K562 (cell line): ENCODE results near the gene GPC2. TPM values are rescaled to one million over a fixed set of nuclear protein-coding genes. Genes with fewer than 3 reads are reported as not detected.

Source experiments
- BDP1 ChIP-seq: IDR thresholded peaks from 3 replicates; pipeline ENCODE4 v1.6.1; 2011; ENCODE audit not compliant: insufficient read length, insufficient read depth
- CREBBP ChIP-seq: IDR thresholded peaks from one replicate; pipeline ENCODE4 v1.6.1; 2012; ENCODE audit warnings: low read depth, mild to moderate bottlenecking, control low read depth, inconsistent platforms, low read length
- CTBP1 ChIP-seq: fragments of 450-650 bp; IDR thresholded peaks from 2 replicates; pipeline ENCODE4 v1.6.1; 2016; ENCODE audit warnings: borderline replicate concordance
- FOXJ2 ChIP-seq: fragments of 200-800 bp; sonication (Bioruptor generic); IDR thresholded peaks from 2 replicates; pipeline ENCODE4 v1.6.1; 2016; ENCODE audit warnings: missing genetic modification characterization, missing compliant biosample characterization
- FOXO4 ChIP-seq: fragments of 450-650 bp; formaldehyde crosslinking; IDR thresholded peaks from 2 replicates; pipeline ENCODE4 v1.4.0; 2020; ENCODE audit warnings: mild to moderate bottlenecking, moderate library complexity
- GATA2 ChIP-seq: sonication (generic); formaldehyde crosslinking; IDR thresholded peaks from 2 replicates; pipeline ENCODE4 v1.4.0; 2020; ENCODE audit warnings: mild to moderate bottlenecking, missing genetic modification reagents
- KAT8 ChIP-seq: fragments of 450-650 bp; IDR thresholded peaks from 2 replicates; pipeline ENCODE4 v1.6.1; 2016; ENCODE audit warnings: low read depth, mild to moderate bottlenecking
- MYNN ChIP-seq, 2 experiments: sonication (generic); formaldehyde crosslinking in 1 of 2; IDR thresholded peaks; 2 replicates each; pipeline versions ENCODE4 v1.5.0 to v1.6.1; 2016 to 2020; ENCODE audit warnings: antibody characterized with exemption in 1 of 2, missing genetic modification reagents in 1 of 2
- NR1H2 ChIP-seq: sonication (generic); formaldehyde crosslinking; IDR thresholded peaks from 2 replicates; pipeline ENCODE4 v1.4.0; 2020; ENCODE audit warnings: mild to moderate bottlenecking, missing genetic modification reagents
- PHB2 ChIP-seq: fragments of 450-650 bp; IDR thresholded peaks from 2 replicates; pipeline ENCODE4 v1.6.1; 2017; ENCODE audit warnings: low read depth
- PURB ChIP-seq: sonication (generic); formaldehyde crosslinking; IDR thresholded peaks from 2 replicates; pipeline ENCODE4 v1.9.0; 2021; ENCODE audit warnings: low read depth, mild to moderate bottlenecking, missing genetic modification reagents
- RERE ChIP-seq: sonication (generic); formaldehyde crosslinking; IDR thresholded peaks from 2 replicates; pipeline ENCODE4 v1.8.0; 2023; ENCODE audit warnings: missing genetic modification reagents, mild to moderate bottlenecking, borderline replicate concordance
- SIRT6 ChIP-seq: IDR thresholded peaks from one replicate; pipeline ENCODE4 v1.6.1; 2012; ENCODE audit warnings: low read depth, mild to moderate bottlenecking, control low read depth, inconsistent platforms, low read length, moderate library complexity
- ZNF609 ChIP-seq: sonication (generic); formaldehyde crosslinking; IDR thresholded peaks from 2 replicates; pipeline ENCODE4 v1.8.1; 2023; ENCODE audit warnings: missing genetic modification reagents, mild to moderate bottlenecking, borderline replicate concordance
- polyA plus RNA-seq, 8 experiments: library from polyadenylated mRNA; depleted of rRNA in 4 of 8; stranded (reverse) in 5 of 8; unstranded in 3 of 8; fragments of >200 nt; fragmentation: Nextera tagmentation in 2 of 8; fragmentation: Illumina TruSeq in 1 of 8; extraction: Ambion mirVana in 2 of 8; extraction: Trizol in 1 of 8; gene quantifications; 2 replicates each; pipeline versions ENCODE4 v1.2.1 to v1.2.3, GENCODE V29; 2011 to 2014; ENCODE audit warnings: inconsistent platforms in 1 of 8, missing spikeins in 1 of 8
- total RNA-seq, 7 experiments: library from RNA; depleted of rRNA in 6 of 7; stranded (reverse); fragments of >200 nt in 6 of 7; fragmentation: Illumina TruSeq in 2 of 7; extraction: Trizol in 2 of 7; gene quantifications; 2 replicates each; pipeline versions ENCODE4 v1.2.1 to v1.2.3, GENCODE V29; 2011 to 2021; ENCODE audit warnings: low replicate concordance in 1 of 7

Gene GPC2
- total and polyA plus RNA-seq, 9 of the 15 experiments (the other 6 are each of a cell fraction or from before 2014, with no cell fraction given), result 0.06 to 7.7 (median 1.4) TPM; not detected in 1

DNA sequence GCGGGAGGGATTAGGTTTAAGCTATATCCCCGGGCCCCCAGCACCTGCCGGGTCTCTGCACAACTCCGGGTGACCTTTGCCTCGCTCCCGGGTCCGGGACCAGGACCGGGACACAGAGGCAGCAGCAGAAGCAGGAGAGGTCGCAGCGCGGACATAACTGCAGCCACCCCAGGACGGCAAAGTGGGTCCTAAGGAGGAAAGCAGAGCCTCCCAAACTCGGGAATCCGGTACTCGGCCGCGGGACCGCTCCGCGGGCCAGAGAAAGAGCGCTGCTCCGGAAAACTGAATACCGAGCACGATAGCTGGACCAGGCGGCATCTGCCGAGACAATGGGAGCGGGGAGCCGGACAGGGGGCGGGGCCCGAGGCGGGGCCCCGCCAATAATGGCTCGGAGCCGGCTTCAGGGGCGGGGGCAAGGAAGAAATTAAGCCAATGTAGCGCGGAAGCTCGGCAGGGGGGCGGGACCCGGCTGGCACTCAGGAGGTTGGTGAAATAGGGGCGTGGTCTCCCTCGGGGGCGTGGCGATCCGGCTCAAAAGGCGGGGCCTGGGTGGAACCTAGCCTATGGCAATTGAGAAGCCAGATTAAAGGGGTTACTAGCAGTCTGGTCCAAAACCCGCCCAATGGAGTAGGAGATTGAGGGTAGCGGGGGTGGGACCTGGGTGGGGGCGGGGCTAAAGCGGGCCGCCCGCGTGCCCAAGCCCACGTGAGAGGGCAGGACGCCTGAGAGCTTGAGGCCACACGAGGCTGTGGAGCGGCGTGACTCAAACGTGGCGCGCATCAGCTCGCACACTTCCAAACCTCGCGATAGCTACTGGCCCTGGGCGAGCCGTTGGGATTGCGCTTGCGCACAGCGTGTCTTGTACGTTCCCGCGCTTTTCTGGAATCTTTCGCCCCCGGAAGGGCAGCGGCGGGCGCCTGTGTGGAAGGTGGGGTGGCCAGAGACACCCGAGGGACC, at the start of gene GPC2, which contains the start of gene STAG3 (continued):
- TF ChIP-seq PURB (CRISPR knock-in tag) (no peak), NR1H2 (CRISPR knock-in tag) (no peak), KAT8 (no peak), GATA2 (CRISPR knock-in tag) (no peak), FOXJ2 (tag) (no peak), CREBBP (no peak), CTBP1 (no peak), BDP1 (no peak), ZNF609 (CRISPR knock-in tag) (no peak), FOXO4 (CRISPR knock-in tag) (no peak), SIRT6 (no peak), PHB2 (no peak), MYNN (IDR thresholded peaks at IDR 0.05) (no peak), MYNN (CRISPR knock-in tag; IDR thresholded peaks at IDR 0.05) (no peak), RERE (no peak)
